ENCODE results near the gene ZNF497. TPM values are rescaled to one million over a fixed set of nuclear protein-coding genes. Genes with fewer than 3 reads are reported as not detected.

ZNF497 gene
- total RNA-seq (2016; rRNA removed; fragmentation: Illumina TruSeq; extraction: Trizol) (1.1 and 1.9 TPM in 2 replicates), polyA plus RNA-seq (2011; rRNA removed) (1.5 and 1.8 TPM in 2 replicates), polyA minus RNA-seq (2011; rRNA and poly(A)+ RNA removed; ENCODE audit: low replicate concordance) (3.8 and 4.0 TPM in 2 replicates), Bru-seq, nascent RNA (percentile 38 among the genes with signal in this experiment), BruChase-seq, experiment 1, labeled RNA remaining after a 6-hour chase (percentile 44 among the genes with signal in this experiment), BruChase-seq, experiment 2, labeled RNA remaining after a 2-hour chase (percentile 43 among the genes with signal in this experiment)
- total RNA-seq (2016; cell fraction: cytosol; rRNA removed; fragmentation: Illumina TruSeq; extraction: Trizol; ENCODE audit: low read depth) = 0.10 and 0.53 TPM in 2 replicates
- 1.4 and 1.9 TPM in 2 replicates for total RNA-seq (2016; cell fraction: insoluble cytoplasmic fraction; rRNA removed; fragmentation: Illumina TruSeq; extraction: Trizol)
- 0.76 and 0.77 TPM in 2 replicates for total RNA-seq (2016; cell fraction: membrane; rRNA removed; fragmentation: Illumina TruSeq; extraction: Trizol)
- 1.4 and 2.1 TPM in 2 replicates for total RNA-seq (2016; cell fraction: nucleus; rRNA removed; fragmentation: Illumina TruSeq; extraction: Trizol)
- 0.74 and 1.2 TPM in 2 replicates for polyA plus RNA-seq (2011; cell fraction: cytosol; rRNA removed)
- 9.3 and 11.8 TPM in 2 replicates for polyA plus RNA-seq (2011; cell fraction: nucleus; rRNA removed)
- polyA plus RNA-seq (2012) = 0.83 and 1.1 TPM in 2 replicates
- 0.10 and 0.16 TPM in 2 replicates for polyA plus RNA-seq (2016; cell fraction: cytosol; fragmentation: Illumina TruSeq; extraction: Trizol; ENCODE audit: low read depth)
- polyA plus RNA-seq (2016; cell fraction: insoluble cytoplasmic fraction; fragmentation: Illumina TruSeq; extraction: Trizol; ENCODE audit: low read depth) = 0.84 and 1.1 TPM in 2 replicates
- 0.37 and 0.49 TPM in 2 replicates for polyA plus RNA-seq (2016; cell fraction: membrane; fragmentation: Illumina TruSeq; extraction: Trizol; ENCODE audit: low read depth)
- polyA plus RNA-seq (2016; cell fraction: nucleus; fragmentation: Illumina TruSeq; extraction: Trizol; ENCODE audit: insufficient read depth, low read depth) = 3.8 and 4.5 TPM in 2 replicates
- 0.40 and 0.79 TPM in 2 replicates for polyA minus RNA-seq (2011; cell fraction: cytosol; rRNA and poly(A)+ RNA removed)
- polyA minus RNA-seq (2011; cell fraction: nucleus; rRNA and poly(A)+ RNA removed) = 2.7 and 3.0 TPM in 2 replicates
- long read RNA-seq, experiment 1 = 0 reads
- long read RNA-seq, experiment 2, partial matches to known transcripts = 0 of 2 reads
- long read RNA-seq, experiment 2, other reads (novel, unspliced or antisense) = 1 of 2 reads

DNA sequence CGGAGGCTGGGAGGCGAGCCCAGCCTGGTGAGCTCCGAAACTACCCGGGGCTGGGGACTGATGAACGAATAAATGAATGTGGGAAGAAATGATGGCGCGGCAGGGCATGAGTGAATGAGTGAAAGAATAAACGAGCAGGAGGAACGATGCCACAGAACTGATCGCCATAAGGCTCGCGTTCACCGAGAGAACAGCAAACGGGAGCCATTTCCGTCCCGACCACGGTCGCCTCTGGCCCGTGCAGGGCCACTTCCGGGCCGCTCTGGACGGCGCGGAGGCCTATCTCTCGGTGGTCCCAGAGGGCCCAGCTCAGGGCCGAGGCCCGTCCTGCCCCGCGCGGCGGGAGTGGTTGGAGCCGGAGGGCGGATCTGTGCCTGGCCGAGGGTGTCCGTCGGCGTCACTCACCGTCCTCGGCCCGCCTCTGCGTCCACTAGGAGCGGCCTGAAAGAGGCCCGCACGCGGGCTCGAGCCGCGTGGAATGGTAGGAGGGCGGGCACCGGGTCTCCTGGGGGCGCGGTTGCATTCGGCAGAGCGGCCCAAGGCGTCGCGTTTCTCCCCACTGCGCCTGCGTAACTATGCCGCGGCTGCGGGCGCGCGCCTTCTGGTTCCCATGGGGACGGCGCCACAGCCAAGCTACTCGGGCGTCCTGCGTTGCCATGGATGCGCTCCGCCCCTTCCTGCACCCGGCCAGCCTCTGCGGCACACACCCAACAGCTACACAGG is at the start of gene ZNF497:
ZNF497 (minus strand) TSS at position 480 of the 723 bp plus-strand sequence. CDS start 5,116 bp downstream, outside the sequence.
- Histone ChIP-seq H3K27ac (ENCODE audit: extremely low read length, insufficient read depth, low read length) (peak within 1 kb of the TSS; percentile 97), H3K9ac (ENCODE audit: insufficient read depth, low read depth, low read length) (peak within 1 kb of the TSS; percentile 98), H3K9me3 (ENCODE audit: low read length) (no peaks in the 10 kb centered on the region), H3K79me2 (ENCODE audit: insufficient read depth, low read length) (no peaks in the 10 kb centered on the region), H2AFZ (ENCODE audit: low read length) (no peak within 1 kb of the TSS), H3K27me3 (ENCODE audit: control insufficient read depth in 1 of 2, insufficient read depth in 2 of 2, low read length in 2 of 2) (no peaks in the 10 kb centered on the region), H3K36me3 (replicated peaks in 1 of 2; ENCODE audit: control insufficient read depth in 1 of 2, insufficient read depth in 2 of 2, low read length in 2 of 2) (no peaks in the 10 kb centered on the region), H4K20me1 (ENCODE audit: insufficient read depth, low read length) (no peaks in the 10 kb centered on the region), H3K4me3 (replicated peaks in 1 of 3; ENCODE audit: insufficient read depth in 1 of 3, low read depth in 2 of 3, low read length in 3 of 3) (peak within 1 kb of the TSS; percentile 76 to 92 (median 80)), H3K4me1 (ENCODE audit: insufficient read depth, low read length) (peaks cover 11% of the 10 kb centered on the region), H3K4me2 (ENCODE audit: low read depth, low read length) (peak within 1 kb of the TSS; percentile 83)
- ATAC-seq = peak; percentile 96
- in situ Hi-C loops (cut with HindIII; ENCODE audit: extremely low pct_ligation_motif_present, low pct_unique_long_range_greater_than_20kb) (no loop called here), intact Hi-C loops (cut with micrococcal nuclease; ENCODE audit: unreplicated experiment) (loop anchor here (2.0 kb wide), 1 partner anchor 18 kb away; the partner anchor contains the start of gene ZNF837)
- POLR2A ChIA-PET = interaction anchor here (0.7 to 2.4 kb wide), 34 partner anchors 8 to 213 kb away, joined by 3 to 33 read pairs (median 6); partner anchors contain the start of genes CHMP2A, ERVK3-1, RPS5 and SLC27A5
- peak; percentile 80 for FAIRE-seq
- DNase-seq (ENCODE audit: low spot score) = peak; percentile 91
- TSS peak; percentile 69 for BruUV-seq (replicated peaks)
- CTCF ChIA-PET (ENCODE audit: low intra/inter-chr PET ratio, low total read pairs) = no interaction called here
- under 1% methylated on average over 21 of the region's 74 CpGs for WGBS (ENCODE audit: low lambda C conversion rate)
- TF ChIP-seq NRL (CRISPR knock-in tag; IDR thresholded peaks at IDR 0.05; ENCODE audit: borderline replicate concordance) (peak; percentile 39; the same call in 1 of the 2 replicates), IKZF4 (CRISPR knock-in tag; IDR thresholded peaks at IDR 0.05; ENCODE audit: borderline replicate concordance, low read depth, not compliant biosample characterization) (no peak), HNRNPL (IDR thresholded peaks at IDR 0.05; ENCODE audit: low read depth, low read length) (no peak), ZNF616 (CRISPR knock-in tag; IDR thresholded peaks at IDR 0.05; ENCODE audit: low read depth) (no peak; the same call in 1 of the 2 replicates), ZNF205 (CRISPR knock-in tag; IDR thresholded peaks at IDR 0.05) (peak; percentile 55; the same call in 1 of the 2 replicates), POLR2A (IDR thresholded peaks at IDR 0.05; ENCODE audit: insufficient read depth in 1 of 2, low read depth in 2 of 2, low read length in 2 of 2) (peak; percentile 78 to 93), SP140L (CRISPR knock-in tag; IDR thresholded peaks at IDR 0.05; ENCODE audit: borderline replicate concordance) (0 out of 2 replicates have a peak, but pooled peaks have one; percentile 25)
- TF ChIP-seq, protein P1, sequence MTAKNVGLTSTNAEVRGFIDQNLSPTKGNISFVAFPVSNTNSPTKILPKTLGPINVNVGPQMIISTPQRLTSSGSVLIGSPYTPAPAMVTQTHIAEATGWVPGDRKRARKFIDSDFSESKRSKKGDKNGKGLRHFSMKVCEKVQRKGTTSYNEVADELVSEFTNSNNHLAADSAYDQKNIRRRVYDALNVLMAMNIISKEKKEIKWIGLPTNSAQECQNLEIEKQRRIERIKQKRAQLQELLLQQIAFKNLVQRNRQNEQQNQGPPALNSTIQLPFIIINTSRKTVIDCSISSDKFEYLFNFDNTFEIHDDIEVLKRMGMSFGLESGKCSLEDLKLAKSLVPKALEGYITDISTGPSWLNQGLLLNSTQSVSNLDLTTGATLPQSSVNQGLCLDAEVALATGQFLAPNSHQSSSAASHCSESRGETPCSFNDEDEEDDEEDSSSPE (CRISPR knock-in tag; IDR thresholded peaks at IDR 0.05) = peak; percentile 81
- TF ChIP-seq, protein P2, sequence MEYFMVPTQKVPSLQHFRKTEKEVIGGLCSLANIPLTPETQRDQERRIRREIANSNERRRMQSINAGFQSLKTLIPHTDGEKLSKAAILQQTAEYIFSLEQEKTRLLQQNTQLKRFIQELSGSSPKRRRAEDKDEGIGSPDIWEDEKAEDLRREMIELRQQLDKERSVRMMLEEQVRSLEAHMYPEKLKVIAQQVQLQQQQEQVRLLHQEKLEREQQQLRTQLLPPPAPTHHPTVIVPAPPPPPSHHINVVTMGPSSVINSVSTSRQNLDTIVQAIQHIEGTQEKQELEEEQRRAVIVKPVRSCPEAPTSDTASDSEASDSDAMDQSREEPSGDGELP (IDR thresholded peaks at IDR 0.05; ENCODE audit: borderline replicate concordance, low read depth) = peak; percentile 42; the same call in 1 of the 2 replicates
- TF ChIP-seq, protein P3, sequence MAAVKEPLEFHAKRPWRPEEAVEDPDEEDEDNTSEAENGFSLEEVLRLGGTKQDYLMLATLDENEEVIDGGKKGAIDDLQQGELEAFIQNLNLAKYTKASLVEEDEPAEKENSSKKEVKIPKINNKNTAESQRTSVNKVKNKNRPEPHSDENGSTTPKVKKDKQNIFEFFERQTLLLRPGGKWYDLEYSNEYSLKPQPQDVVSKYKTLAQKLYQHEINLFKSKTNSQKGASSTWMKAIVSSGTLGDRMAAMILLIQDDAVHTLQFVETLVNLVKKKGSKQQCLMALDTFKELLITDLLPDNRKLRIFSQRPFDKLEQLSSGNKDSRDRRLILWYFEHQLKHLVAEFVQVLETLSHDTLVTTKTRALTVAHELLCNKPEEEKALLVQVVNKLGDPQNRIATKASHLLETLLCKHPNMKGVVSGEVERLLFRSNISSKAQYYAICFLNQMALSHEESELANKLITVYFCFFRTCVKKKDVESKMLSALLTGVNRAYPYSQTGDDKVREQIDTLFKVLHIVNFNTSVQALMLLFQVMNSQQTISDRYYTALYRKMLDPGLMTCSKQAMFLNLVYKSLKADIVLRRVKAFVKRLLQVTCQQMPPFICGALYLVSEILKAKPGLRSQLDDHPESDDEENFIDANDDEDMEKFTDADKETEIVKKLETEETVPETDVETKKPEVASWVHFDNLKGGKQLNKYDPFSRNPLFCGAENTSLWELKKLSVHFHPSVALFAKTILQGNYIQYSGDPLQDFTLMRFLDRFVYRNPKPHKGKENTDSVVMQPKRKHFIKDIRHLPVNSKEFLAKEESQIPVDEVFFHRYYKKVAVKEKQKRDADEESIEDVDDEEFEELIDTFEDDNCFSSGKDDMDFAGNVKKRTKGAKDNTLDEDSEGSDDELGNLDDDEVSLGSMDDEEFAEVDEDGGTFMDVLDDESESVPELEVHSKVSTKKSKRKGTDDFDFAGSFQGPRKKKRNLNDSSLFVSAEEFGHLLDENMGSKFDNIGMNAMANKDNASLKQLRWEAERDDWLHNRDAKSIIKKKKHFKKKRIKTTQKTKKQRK (IDR thresholded peaks at IDR 0.05; ENCODE audit: low read length) = no peak
